HL-60 (cell line): ENCODE results near the gene SNX5.

Experiments
- CTCF ChIP-seq: IDR thresholded peaks from one replicate; pipeline ENCODE4 v1.5.1; 2011; ENCODE audit warnings: low read length, control low read depth, inconsistent platforms; ENCODE audit not compliant: insufficient read depth
- GABPA ChIP-seq: IDR thresholded peaks from 2 replicates; pipeline ENCODE4 v1.6.1; 2012; ENCODE audit warnings: low read depth
- POLR2AphosphoS5 ChIP-seq: IDR thresholded peaks from 2 replicates; pipeline ENCODE4 v1.6.1; 2012; ENCODE audit warnings: low read depth
- REST ChIP-seq: IDR thresholded peaks from 2 replicates; pipeline ENCODE4 v1.6.1; 2012; ENCODE audit warnings: low read depth; ENCODE audit not compliant: insufficient replicate concordance
- SPI1 ChIP-seq: IDR thresholded peaks from 2 replicates; pipeline ENCODE4 v1.6.1; 2012; ENCODE audit warnings: low read depth, mild to moderate bottlenecking, borderline replicate concordance

GRCh38 chr20:17998446-17998845 is 29.9 kb upstream of the SNX5 start:
- no peak for TF ChIP-seq POLR2AphosphoS5
- no peak for TF ChIP-seq GABPA
- TF ChIP-seq CTCF: no peak
- no peak for TF ChIP-seq REST
- no peak for TF ChIP-seq SPI1
